ENCODE measurements around the gene MT3.
"Not testable (repeated sequence)": the region's sequence is repeated elsewhere in the genome, so short reads cannot be mapped to it uniquely, and the experiment has no call there.

The MT3 gene

DNA sequence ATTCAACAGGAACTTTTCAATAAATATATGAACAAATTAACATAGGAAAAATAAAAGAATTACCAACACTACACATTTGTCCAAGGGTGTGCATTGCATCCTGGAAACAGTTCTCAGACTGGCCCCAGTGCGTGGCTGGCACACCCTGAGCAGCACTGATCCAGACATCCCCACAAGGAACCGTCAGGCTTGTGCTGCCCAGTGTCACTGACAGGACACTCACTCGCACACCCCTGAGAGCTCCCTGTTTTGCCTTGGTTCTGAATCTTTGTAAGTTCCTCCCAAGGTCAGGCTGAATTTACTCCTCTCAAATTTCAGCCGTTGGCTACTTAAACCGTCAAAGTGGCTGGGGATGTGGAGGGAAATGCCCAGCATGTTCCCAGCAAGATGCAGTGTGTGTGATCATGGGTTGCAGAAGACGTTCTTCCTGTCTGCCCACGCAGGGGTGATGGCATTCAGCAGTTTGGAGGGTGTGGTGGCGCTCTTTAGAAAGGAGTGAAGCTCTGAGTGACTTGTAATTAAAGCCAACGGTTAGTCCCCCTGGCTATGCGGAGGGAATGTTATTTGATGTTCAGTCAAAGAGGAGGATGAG is 20.8 kb downstream of the MT3 start:
- peak in 1 of 2 donors; percentile 34 for DNase-seq

DNA sequence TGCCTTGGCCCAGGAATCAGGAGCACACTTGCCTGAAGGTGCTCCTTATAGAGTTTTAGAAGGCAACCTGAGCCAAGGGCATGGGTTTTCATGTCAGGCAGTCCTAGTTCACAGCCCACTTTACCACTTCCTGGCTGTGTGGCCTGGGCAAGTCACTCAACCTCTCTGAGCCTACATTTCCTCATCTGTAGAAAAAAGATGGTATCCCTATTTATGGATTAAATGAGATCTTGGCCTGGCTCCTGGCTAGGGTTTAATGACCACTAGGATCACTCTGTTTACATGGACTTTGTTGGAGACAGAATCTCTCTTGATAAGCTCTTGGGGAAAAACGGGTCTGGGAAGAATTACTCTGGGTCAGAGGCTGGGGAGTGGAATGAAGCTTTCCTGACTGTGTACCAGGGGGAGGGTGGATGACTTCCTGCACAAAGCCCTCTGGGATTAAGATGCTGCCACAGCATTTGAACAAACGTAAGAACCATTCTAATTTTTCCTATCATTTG is 21.3 kb downstream of the MT3 start:
- no peak for DNase-seq

- DNase-seq: no peak
Measured at GRCh38 chr16:56611281-56611833, 22.0 kb downstream of the MT3 start.

GRCh38 chr16:56613706-56614105 is 24.4 kb downstream of the MT3 start:
- no peak for DNase-seq

DNA sequence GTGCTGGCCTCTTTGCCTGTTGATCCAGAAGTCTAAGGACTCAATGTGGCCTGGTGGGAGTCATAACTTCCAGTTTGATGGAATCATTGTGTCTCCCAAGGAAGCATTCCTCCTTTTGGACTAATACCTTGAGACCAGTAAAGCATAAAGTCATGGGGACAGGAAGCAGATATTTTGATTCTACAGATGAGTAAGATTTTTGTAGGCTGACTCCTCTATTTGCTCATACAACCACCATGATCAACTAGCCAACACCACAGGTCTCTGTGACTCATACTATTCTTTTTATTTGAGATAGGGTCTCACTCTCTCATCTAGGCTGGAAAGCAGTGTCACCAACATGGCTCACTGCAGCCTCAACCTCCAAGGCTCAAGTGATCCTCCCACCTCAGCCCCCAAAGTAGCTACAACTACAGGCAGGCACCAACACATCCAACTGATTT is 25.2 kb downstream of the MT3 start:
- no peak for DNase-seq

DNA sequence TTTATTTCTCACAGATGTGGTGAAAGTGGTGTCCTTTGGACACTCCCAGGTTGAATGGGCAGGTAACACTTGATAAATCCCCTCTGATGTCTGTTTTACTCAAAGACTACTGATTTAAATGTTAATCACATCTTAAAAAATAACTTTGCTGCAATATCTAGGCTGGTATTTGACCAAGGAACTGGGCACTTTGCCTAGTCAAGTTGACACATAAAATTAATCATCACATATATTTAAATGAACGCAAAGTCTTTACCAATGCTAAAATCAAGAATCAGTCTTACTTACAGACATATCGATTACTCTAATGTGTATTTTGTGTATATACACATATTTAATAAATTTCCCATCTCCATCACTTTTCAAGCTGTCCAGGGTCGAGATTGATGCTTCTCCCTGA is 26.0 kb downstream of the MT3 start:
- DNase-seq: no peak

DNA sequence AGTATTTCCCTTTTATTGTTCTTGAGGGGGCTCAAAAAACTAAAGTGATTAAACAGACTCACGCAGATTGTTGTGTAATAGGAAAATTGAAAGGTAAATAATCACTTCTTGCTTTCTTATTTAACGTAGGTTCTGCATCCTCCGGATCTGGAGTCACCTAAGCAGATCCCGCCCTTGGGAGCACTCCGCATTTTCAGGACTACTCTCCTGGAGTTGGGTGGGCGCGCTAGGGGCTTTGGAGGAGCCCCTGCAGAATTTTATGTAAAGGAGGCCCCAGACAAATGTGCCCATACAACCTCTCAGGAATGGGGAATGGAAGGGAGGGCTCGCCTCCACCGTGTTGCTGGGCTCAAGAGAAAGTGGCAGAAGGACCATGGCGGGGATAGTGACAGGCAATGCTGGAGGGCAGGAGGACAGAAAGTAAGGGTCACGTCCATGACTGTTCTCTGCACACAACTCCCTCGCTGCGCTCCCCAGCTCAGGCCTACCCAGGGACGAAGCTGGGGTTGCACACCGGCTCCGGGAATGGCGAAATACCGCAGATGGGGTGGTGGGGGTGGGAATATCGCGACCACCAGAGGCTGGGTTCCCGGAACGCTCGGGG is 27.4 kb downstream of the MT3 start:
- DNase-seq: no peak

DNA sequence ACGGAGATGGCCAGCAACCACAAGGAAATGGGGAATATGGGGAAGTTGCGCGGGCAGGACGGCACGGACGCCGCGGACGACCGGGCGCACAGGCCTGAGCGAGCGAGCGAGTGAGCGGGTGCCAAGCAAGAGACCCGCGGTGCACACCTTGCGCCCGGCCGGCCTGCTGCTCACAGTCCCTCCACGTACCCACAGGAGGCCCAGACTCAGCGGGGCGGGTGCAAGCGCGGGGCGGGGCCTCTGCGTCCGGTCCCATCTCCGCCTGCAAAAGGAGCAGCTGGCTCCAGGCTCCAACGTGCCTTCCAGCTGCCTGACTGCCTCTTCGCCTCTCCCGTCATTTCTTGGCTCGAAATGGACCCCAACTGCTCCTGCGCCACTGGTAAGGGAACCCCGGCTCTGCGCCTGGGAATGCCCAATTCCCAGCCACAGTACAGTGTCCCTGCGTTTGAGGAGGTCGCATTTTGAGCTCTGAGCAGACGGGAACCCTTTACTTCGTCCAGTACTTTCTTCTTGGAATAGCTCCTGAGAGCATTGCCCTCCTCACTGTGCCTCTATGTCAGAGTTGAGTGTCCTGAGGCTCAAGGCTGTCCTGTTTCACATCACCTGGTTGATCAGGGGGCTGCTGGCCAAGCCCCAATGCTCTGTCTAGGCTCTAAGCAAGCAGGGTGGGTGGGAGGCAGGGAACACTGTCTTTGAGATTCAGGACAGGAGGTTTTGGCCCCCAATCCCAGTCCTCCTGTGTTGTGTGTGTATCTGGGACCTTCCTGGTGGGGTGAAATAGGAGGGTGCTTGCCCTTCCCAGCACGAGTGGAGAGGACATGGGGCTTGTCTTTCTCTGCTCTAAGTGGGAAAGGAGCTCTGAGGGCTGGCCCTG is 28.1 kb downstream of the MT3 start:
- peak in 1 of 2 donors; percentile 35 for DNase-seq

- DNase-seq: no peak
Measured at GRCh38 chr16:56618138-56618537, 28.8 kb downstream of the MT3 start.

- no peak for DNase-seq
Measured at GRCh38 chr16:56620339-56620897, 31.1 kb downstream of the MT3 start.

DNA sequence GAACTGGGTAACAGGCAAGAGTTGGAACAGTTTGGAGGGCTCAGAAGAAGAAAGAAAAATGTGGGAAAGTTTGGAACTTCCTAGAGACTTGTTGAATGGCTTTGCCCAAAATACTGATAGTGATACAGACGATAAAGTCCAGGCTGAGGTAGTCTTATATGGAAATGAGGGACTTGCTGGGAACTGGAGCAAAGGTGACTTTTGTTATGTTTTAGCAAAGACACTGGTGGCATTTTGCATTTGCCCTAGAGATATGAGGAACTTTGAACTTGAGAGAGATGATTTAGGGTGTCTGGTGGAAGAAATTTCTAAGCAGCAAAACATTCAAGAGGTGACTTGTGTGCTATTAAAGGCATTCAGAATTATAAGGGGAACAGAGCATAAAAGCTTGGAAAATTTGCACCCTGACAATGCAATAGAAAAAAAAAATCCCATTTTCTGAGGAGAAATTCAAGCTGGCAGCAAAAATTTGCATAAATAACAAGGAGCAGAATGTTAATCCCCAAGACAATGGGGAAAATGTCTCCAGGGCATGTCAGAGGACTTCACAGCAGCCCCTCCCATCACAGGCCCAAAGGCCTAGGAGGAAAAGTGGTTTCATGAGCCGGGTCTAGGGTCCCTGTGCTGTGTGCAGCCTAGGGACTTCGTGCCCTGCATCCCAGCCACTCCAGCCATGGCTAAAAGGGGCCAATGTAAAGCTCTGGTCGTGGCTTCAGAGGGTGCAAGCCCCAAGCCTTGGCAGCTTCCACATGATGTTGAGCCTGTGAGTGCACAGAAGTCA is 32.5 kb downstream of the MT3 start:
- DNase-seq: not testable (repeated sequence)

- DNase-seq: not testable (repeated sequence)
Measured at GRCh38 chr16:56623184-56623583, 33.9 kb downstream of the MT3 start.

DNA sequence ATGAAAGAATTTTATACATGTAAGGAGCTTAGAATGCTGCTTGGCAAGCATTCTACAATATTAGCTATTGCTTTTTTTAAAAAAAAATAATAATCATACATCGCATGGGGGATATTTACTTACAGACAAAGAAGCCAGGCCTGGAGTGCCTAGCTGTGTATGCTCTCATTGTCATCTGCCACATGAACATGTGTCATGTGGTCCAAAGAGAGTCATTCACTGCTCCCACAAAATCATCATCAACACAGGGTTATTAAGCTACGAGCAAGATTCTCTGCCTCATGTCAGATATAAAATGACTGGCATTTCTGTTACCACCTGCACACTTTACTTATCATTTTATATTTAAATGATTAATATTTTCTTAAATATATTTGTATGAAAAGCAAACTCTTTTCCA is 34.3 kb downstream of the MT3 start:
- no peak for DNase-seq

DNA sequence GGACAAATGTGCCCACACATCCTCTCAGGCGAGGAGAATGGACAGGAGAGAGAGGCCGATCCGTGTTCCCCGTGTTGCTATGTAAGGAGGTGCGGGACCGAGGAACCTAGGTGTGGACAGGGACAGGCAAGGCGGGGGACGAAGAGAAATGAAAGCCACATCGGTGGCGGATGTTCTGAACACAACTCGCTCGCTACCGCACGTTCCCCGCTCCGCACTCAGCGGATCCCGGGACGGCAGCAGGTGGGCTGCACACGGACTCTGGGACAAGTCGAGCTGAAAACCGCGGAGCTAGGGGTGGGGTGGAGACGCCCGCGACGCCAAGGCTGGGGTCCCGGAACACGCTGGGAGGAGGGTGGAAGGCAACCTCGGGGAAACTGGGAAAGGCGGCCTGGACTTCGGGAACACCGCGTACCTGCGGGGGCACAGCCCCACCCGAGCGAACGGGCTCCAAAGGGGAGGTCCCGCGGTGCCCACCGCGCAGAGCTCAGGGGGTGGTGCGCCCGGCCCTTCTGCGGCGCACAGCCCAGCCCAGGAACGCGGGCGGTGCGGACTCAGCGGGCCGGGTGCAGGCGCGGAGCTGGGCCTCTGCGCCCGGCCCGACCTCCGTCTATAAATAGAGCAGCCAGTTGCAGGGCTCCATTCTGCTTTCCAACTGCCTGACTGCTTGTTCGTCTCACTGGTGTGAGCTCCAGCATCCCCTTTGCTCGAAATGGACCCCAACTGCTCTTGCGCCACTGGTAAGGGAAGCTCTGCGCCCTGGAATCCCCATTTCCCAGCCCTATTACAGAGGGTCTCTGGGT is 36.0 kb downstream of the MT3 start, which contains the start of gene MT1E:
Gene MT1E (plus strand): TSS at position 642 of the 803 bp plus-strand sequence. CDS start 71 bp downstream, at position 713.
- peak; percentile 38 to 68 for DNase-seq

DNA sequence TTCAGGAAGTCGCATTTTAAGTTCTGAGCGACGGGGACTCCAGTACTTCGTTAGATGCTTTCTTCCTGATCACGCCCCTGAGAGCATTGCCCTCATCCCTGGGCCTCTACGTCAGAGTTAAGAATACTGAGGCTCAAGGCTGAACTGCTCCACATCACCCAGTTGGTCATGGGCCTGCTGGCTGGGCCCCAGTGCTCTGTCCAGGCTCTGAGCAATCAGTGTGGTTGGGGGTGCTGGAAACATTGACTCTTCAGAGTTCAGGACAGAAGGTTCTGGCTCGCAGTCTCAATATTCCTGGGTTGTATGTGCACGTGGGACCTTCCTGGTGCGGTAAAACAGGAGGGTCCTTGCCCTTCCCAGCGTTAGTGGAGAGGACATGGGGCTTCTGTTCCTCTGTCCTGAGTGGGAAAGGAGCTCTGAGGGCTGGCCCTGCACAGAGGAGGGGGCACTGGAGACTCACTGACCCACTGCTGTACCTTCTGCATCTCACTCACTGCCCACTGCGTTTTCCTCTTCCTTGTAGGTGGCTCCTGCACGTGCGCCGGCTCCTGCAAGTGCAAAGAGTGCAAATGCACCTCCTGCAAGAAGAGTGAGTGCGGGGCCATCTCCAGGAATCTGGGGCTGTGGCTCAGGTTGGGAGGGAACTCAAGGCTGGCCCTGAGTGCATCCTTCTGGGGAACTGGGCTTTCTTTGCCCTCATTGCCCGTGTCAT is 36.8 kb downstream of the MT3 start:
- DNase-seq: no peak

DNA sequence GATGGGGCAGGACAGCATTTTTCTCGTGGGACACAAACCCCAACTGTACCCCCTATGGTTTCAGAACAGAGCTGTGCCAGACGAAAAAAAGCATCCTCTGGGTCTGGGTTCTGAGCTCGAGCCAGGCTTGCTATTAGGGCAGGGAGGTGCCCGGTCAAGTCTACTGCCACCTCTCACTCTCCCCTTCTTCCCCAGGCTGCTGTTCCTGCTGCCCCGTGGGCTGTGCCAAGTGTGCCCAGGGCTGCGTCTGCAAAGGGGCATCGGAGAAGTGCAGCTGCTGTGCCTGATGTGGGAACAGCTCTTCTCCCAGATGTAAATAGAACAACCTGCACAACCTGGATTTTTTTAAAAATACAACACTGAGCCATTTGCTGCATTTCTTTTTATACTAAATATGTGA is 37.4 kb downstream of the MT3 start:
- no peak for DNase-seq

GRCh38 chr16:56628486-56629350 is 39.4 kb downstream of the MT3 start:
- no peak for DNase-seq

GRCh38 chr16:56629531-56629930 is 40.2 kb downstream of the MT3 start:
- no peak for DNase-seq

DNA sequence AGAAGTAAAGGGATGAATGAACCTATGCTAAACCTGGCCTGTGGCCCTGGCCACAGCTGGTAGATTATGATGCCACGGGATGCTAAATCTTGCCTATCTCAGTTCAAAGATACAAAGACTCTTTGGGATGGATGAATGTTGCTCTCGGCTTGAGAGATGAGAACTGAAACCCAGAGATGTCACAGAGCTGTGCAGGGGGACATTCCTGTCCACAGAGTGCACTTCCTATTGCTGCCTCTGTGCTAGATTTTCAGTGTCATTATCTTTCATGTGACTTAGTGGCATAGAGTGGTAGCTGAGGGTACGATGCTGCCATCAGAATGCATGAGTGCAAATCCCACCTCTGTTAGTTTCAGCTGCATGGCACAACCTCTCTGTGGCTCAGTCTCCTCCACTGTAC is 40.8 kb downstream of the MT3 start:
- no peak for DNase-seq

DNA sequence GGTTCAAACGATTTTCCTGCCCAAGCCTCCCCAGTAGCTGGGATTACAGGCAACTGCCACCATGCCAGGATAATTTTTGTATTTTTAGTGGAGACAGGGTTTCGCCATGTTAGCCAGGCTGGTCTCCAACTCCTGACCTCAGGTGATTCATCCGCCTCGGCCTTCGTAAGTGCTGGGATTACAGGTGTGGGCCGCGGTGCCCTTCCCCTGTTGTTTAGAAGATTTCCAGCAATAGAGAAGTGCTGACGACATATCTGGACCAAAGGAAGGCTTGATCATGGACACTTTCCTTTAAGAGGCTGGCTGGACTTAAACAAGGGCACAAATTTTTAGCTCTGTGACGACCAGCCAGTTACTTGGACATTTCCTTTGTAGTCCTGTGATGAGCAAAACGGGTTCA is 41.9 kb downstream of the MT3 start:
- DNase-seq: no peak
